Neuronal stem cell (in vitro differentiated cells): ENCODE data around the gene CSNK1G2.
A peak's percentile ranks its signal among the peaks of the same experiment; 100 is the strongest.

Experiments used
- DNase-seq: peaks from one replicate; pipeline ENCODE4 v3.0.0-alpha.2; 2013; ENCODE audit warnings: low spot score
- H2AFZ ChIP-seq: one replicate; pipeline ENCODE4 v1.6.1; 2013; ENCODE audit warnings: mild to moderate bottlenecking, low read length, inconsistent platforms
- H2AK5ac ChIP-seq: 2 replicates; pipeline ENCODE4 v1.6.1; 2013; ENCODE audit warnings: low read depth, mild to moderate bottlenecking, inconsistent platforms, low read length, moderate library complexity, mixed read lengths
- H2BK120ac ChIP-seq: 2 replicates; pipeline ENCODE4 v1.6.1; 2013; ENCODE audit warnings: low read depth, mild to moderate bottlenecking, inconsistent platforms, low read length, moderate library complexity, mixed read lengths
- H2BK12ac ChIP-seq: one replicate; pipeline ENCODE4 v1.6.1; 2013; ENCODE audit warnings: low read length, inconsistent platforms
- H2BK15ac ChIP-seq: 2 replicates; pipeline ENCODE4 v1.6.1; 2013; ENCODE audit warnings: mild to moderate bottlenecking, low read length, inconsistent platforms, mixed read lengths
- H2BK5ac ChIP-seq: one replicate; pipeline ENCODE4 v1.6.1; 2013; ENCODE audit warnings: inconsistent platforms, mild to moderate bottlenecking, low read length, moderate library complexity
- H3K14ac ChIP-seq: one replicate; pipeline ENCODE4 v1.6.1; 2013; ENCODE audit warnings: low read length, inconsistent platforms
- H3K18ac ChIP-seq: 2 replicates; pipeline ENCODE4 v1.6.1; 2013; ENCODE audit warnings: low read length, inconsistent platforms
- H3K23ac ChIP-seq: 2 replicates; pipeline ENCODE4 v1.6.1; 2013; ENCODE audit warnings: low read depth, mild to moderate bottlenecking, mixed read lengths, low read length, inconsistent platforms; ENCODE audit not compliant: poor library complexity
- H3K27ac ChIP-seq: replicated peaks from 3 replicates; pipeline ENCODE4 v1.5.1; 2013; ENCODE audit warnings: low read length, inconsistent platforms
- H3K27me3 ChIP-seq, 3 experiments: 2 replicates each; pipeline ENCODE4 v1.6.1; 2013; ENCODE audit warnings: low read length in 3 of 3, mild to moderate bottlenecking in 2 of 3, inconsistent platforms in 1 of 3, low read depth in 1 of 3, mixed read lengths in 1 of 3, moderate library complexity in 1 of 3; ENCODE audit not compliant: control insufficient read depth in 3 of 3, insufficient read depth in 3 of 3
- H3K36me3 ChIP-seq, 2 donors: replicated peaks in 1 of 2; 2 replicates each; pipeline ENCODE4 v1.6.1; 2013; ENCODE audit warnings: low read length in 2 of 2; ENCODE audit not compliant: control insufficient read depth in 2 of 2, insufficient read depth in 2 of 2
- H3K4ac ChIP-seq: 2 replicates; pipeline ENCODE4 v1.6.1; 2013; ENCODE audit warnings: inconsistent platforms, mild to moderate bottlenecking, low read length, moderate library complexity
- H3K4me1 ChIP-seq, 2 donors: 1 replicate in 1 of 2; 2 replicates in 1 of 2; pipeline ENCODE4 v1.6.1; 2013; ENCODE audit warnings: low read length in 2 of 2, low read depth in 1 of 2; ENCODE audit not compliant: control insufficient read depth in 2 of 2, insufficient read depth in 1 of 2
- H3K4me2 ChIP-seq: one replicate; pipeline ENCODE4 v1.6.1; 2013; ENCODE audit warnings: mild to moderate bottlenecking, low read length, inconsistent platforms; ENCODE audit not compliant: insufficient read depth, poor library complexity, severe bottlenecking
- H3K4me3 ChIP-seq, 2 donors: 2 replicates each; pipeline ENCODE4 v1.5.1; 2013; ENCODE audit warnings: low read length in 2 of 2, mild to moderate bottlenecking in 2 of 2, inconsistent platforms in 1 of 2, moderate library complexity in 1 of 2
- H3K79me1 ChIP-seq: one replicate; pipeline ENCODE4 v1.6.1; 2013; ENCODE audit warnings: low read depth, mild to moderate bottlenecking, inconsistent platforms, low read length, moderate library complexity
- H3K9ac ChIP-seq: one replicate; pipeline ENCODE4 v1.6.1; 2013; ENCODE audit warnings: mild to moderate bottlenecking, low read depth, low read length, inconsistent platforms; ENCODE audit not compliant: poor library complexity
- H3K9me3 ChIP-seq, 2 donors: replicated peaks in 1 of 2; 2 replicates each; pipeline versions ENCODE3 to v1.6.1; 2013; ENCODE audit warnings: low read length in 2 of 2, mild to moderate bottlenecking in 2 of 2, inconsistent platforms in 1 of 2, low read depth in 1 of 2, mixed read lengths in 1 of 2, moderate library complexity in 1 of 2; ENCODE audit not compliant: control insufficient read depth in 2 of 2, insufficient read depth in 1 of 2
- H4K8ac ChIP-seq: one replicate; pipeline ENCODE4 v1.6.1; 2013; ENCODE audit warnings: low read depth, mild to moderate bottlenecking, inconsistent platforms, low read length, moderate library complexity
- H4K91ac ChIP-seq: one replicate; pipeline ENCODE4 v1.6.1; 2013; ENCODE audit warnings: low read length, low read depth, mild to moderate bottlenecking, inconsistent platforms; ENCODE audit not compliant: poor library complexity
- WGBS, 2 donors: extraction: QIAGEN DNeasy Blood & Tissue Kit; methylation state at CpG; one replicate each; pipeline ENCODE4 v1.1.7; 2013; ENCODE audit warnings: missing lambda C conversion rate in 2 of 2, mixed read lengths in 1 of 2; ENCODE audit not compliant: insufficient read length in 2 of 2, insufficient replicate concordance in 1 of 2; ENCODE audit errors: extremely low coverage in 2 of 2; 5-methylcytosine and 5-hydroxymethylcytosine counted together

The CSNK1G2 gene

GRCh38 chr19:1968279-1969175 lies 27.6 kb downstream of the CSNK1G2 start:
- no peak for DNase-seq
- H2BK12ac ChIP-seq, result peak overlapping the region; percentile 58
- H3K79me1 ChIP-seq, result peaks cover 32% of the 10 kb centered on the region
- no peak overlapping the region for H3K4me3 ChIP-seq
- H3K4me2 ChIP-seq, result no peak overlapping the region
- H2AFZ ChIP-seq, result no peak overlapping the region
- no peak overlapping the region for H2BK120ac ChIP-seq
- H3K14ac ChIP-seq, result no peak overlapping the region
- no CpG with 5 or more reads among the region's 34 CpGs for WGBS, 2 donors
- peak overlapping the region; percentile 38 for H3K18ac ChIP-seq
- H4K8ac ChIP-seq, result no peak overlapping the region
- H2BK15ac ChIP-seq, result no peak overlapping the region
- H3K9me3 ChIP-seq, result peaks cover 0 to 2% of the 10 kb centered on the region in 2 donors
- H3K36me3 ChIP-seq, result peaks cover 21 to 56% of the 10 kb centered on the region in 2 donors
- no peaks in the 10 kb centered on the region for H3K4me1 ChIP-seq
- no peak overlapping the region for H3K4ac ChIP-seq
- no peaks in the 10 kb centered on the region for H3K27me3 ChIP-seq
- H3K9ac ChIP-seq, result no peak overlapping the region
- no peak overlapping the region for H2BK5ac ChIP-seq
- no peak overlapping the region for H4K91ac ChIP-seq
- no peak overlapping the region for H3K23ac ChIP-seq
- no peak overlapping the region for H3K27ac ChIP-seq
- no peak overlapping the region for H2AK5ac ChIP-seq

GRCh38 chr19:1969176-1970002 lies 28.4 kb downstream of the CSNK1G2 start:
- no peak overlapping the region for H2BK12ac ChIP-seq
- no CpG with 5 or more reads among the region's 49 CpGs for WGBS, 2 donors

GRCh38 chr19:1970003-1970805 lies 29.2 kb downstream of the CSNK1G2 start:
- peak overlapping the region; percentile 44 for H3K9ac ChIP-seq
- no peak overlapping the region for H2BK15ac ChIP-seq
- peaks cover 43% of the 10 kb centered on the region for H3K79me1 ChIP-seq
- no peak overlapping the region for H2BK5ac ChIP-seq
- peak overlapping the region in 1 of 2 donors; percentile 39 for H3K4me3 ChIP-seq
- H3K36me3 ChIP-seq, result peaks cover 32 to 62% of the 10 kb centered on the region in 2 donors
- DNase-seq, result no peak
- H3K27ac ChIP-seq, result no peak overlapping the region
- H3K14ac ChIP-seq, result no peak overlapping the region
- no peak overlapping the region for H2BK12ac ChIP-seq
- no CpG with 5 or more reads among the region's 38 CpGs for WGBS, 2 donors
- no peaks in the 10 kb centered on the region for H3K4me1 ChIP-seq
- no peak overlapping the region for H4K91ac ChIP-seq
- H3K4me2 ChIP-seq, result no peak overlapping the region
- H3K4ac ChIP-seq, result no peak overlapping the region
- no peaks in the 10 kb centered on the region for H3K27me3 ChIP-seq
- no peak overlapping the region for H2BK120ac ChIP-seq
- H3K23ac ChIP-seq, result peak overlapping the region; percentile 65
- peaks cover 0 to 4% of the 10 kb centered on the region in 2 donors for H3K9me3 ChIP-seq
- no peak overlapping the region for H4K8ac ChIP-seq
- H3K18ac ChIP-seq, result no peak overlapping the region
- no peak overlapping the region for H2AFZ ChIP-seq
- no peak overlapping the region for H2AK5ac ChIP-seq

More at GRCh38 chr19:1969176-1970002, 28.4 kb downstream of the CSNK1G2 start:
- Histone ChIP-seq H3K27ac (no peak overlapping the region), H3K23ac (peak overlapping the region; percentile 80), H3K36me3 (peaks cover 24 to 57% of the 10 kb centered on the region in 2 donors), H3K79me1 (peaks cover 37% of the 10 kb centered on the region), H3K9ac (no peak overlapping the region), H2AFZ (no peak overlapping the region), H3K9me3 (peaks cover 0 to 3% of the 10 kb centered on the region in 2 donors), H3K4me1 (no peaks in the 10 kb centered on the region), H2AK5ac (no peak overlapping the region), H3K27me3 (no peaks in the 10 kb centered on the region), H3K18ac (no peak overlapping the region), H3K14ac (no peak overlapping the region), H2BK15ac (no peak overlapping the region), H2BK5ac (no peak overlapping the region), H4K91ac (no peak overlapping the region), H3K4ac (no peak overlapping the region), H3K4me3 (no peak overlapping the region), H3K4me2 (no peak overlapping the region), H4K8ac (no peak overlapping the region), H2BK120ac (no peak overlapping the region)
- DNase-seq, result no peak
